ENCODE results near the gene CDK8. TPM values are rescaled to one million over a fixed set of nuclear protein-coding genes. Genes with fewer than 3 reads are reported as not detected.

The CDK8 gene
- total RNA-seq, 2 donors from 2014 or later: 29.4 to 33.1 TPM

DNA sequence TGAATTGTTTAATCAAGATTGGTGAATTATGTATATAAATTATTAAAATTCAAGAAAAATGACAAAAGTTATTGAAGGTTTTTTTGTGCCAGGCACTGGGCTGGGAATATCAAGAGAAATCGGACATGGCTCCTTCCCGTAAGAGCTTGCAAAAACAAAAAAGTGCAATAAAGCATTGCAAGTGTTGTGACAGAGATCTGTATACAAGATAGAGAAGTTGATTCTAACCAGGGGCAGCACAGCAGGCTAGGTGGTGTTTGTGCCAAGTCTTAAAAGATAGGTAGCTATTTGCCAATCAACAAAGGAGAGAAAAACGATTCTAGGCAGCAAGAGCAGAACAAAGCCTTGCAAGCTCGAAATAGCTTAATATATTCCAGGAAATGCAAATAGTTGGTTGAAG is 179.8 kb downstream of the CDK8 start:
- H3K4me1 Mint-ChIP-seq: no peaks in the 10 kb centered on the region
- Histone ChIP-seq H3K27me3 (ENCODE audit: control insufficient read depth, insufficient read depth, low read length, poor library complexity, severe bottlenecking) (no peaks in the 10 kb centered on the region), H3K36me3 (ENCODE audit: control insufficient read depth, insufficient read depth, low read length) (no peaks in the 10 kb centered on the region), H3K4me1 (ENCODE audit: control insufficient read depth, insufficient read depth, low read length) (no peaks in the 10 kb centered on the region), H3K9ac (ENCODE audit: extremely low read depth, low read length, poor library complexity, severe bottlenecking) (no peak overlapping the region), H3K4me3 (ENCODE audit: low read length) (no peak overlapping the region), H3K9me3 (ENCODE audit: control insufficient read depth, low read length) (peaks cover 32% of the 10 kb centered on the region), H3K27ac (ENCODE audit: low read depth, low read length) (no peak overlapping the region)
- no peaks in the 10 kb centered on the region for H3K36me3 Mint-ChIP-seq (ENCODE audit: low read depth)
- 65 to 67% methylated on average over 4 of the region's 4 CpGs for WGBS, 2 experiments (ENCODE audit: insufficient coverage in 1 of 2, insufficient read length in 1 of 2)
- no peak overlapping the region for H3K27ac Mint-ChIP-seq
- no peak for DNase-seq
- H3K27me3 Mint-ChIP-seq (ENCODE audit: insufficient read depth): no peaks in the 10 kb centered on the region
- TF ChIP-seq, protein P1, sequence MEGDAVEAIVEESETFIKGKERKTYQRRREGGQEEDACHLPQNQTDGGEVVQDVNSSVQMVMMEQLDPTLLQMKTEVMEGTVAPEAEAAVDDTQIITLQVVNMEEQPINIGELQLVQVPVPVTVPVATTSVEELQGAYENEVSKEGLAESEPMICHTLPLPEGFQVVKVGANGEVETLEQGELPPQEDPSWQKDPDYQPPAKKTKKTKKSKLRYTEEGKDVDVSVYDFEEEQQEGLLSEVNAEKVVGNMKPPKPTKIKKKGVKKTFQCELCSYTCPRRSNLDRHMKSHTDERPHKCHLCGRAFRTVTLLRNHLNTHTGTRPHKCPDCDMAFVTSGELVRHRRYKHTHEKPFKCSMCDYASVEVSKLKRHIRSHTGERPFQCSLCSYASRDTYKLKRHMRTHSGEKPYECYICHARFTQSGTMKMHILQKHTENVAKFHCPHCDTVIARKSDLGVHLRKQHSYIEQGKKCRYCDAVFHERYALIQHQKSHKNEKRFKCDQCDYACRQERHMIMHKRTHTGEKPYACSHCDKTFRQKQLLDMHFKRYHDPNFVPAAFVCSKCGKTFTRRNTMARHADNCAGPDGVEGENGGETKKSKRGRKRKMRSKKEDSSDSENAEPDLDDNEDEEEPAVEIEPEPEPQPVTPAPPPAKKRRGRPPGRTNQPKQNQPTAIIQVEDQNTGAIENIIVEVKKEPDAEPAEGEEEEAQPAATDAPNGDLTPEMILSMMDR (conservative IDR thresholded peaks at IDR 0.05): no peak
- H3K4me3 Mint-ChIP-seq: no peak overlapping the region
- peaks cover 28% of the 10 kb centered on the region for H3K9me3 Mint-ChIP-seq

- no peaks in the 10 kb centered on the region for H3K27me3 ChIP-seq (ENCODE audit: control insufficient read depth, insufficient read depth, low read length, poor library complexity, severe bottlenecking)
- no peak overlapping the region for H3K4me3 Mint-ChIP-seq
- H3K9ac ChIP-seq (ENCODE audit: extremely low read depth, low read length, poor library complexity, severe bottlenecking): no peak overlapping the region
- peaks cover 28% of the 10 kb centered on the region for H3K9me3 Mint-ChIP-seq
- peaks cover 32% of the 10 kb centered on the region for H3K9me3 ChIP-seq (ENCODE audit: control insufficient read depth, low read length)
- H3K4me3 ChIP-seq (ENCODE audit: low read length): no peak overlapping the region
- no peaks in the 10 kb centered on the region for H3K36me3 ChIP-seq (ENCODE audit: control insufficient read depth, insufficient read depth, low read length)
- no peaks in the 10 kb centered on the region for H3K27me3 Mint-ChIP-seq (ENCODE audit: insufficient read depth)
- H3K36me3 Mint-ChIP-seq (ENCODE audit: low read depth): no peaks in the 10 kb centered on the region
- H3K4me1 ChIP-seq (ENCODE audit: control insufficient read depth, insufficient read depth, low read length): no peaks in the 10 kb centered on the region
- TF ChIP-seq, protein P1 (conservative IDR thresholded peaks at IDR 0.05): no peak
- H3K27ac Mint-ChIP-seq: no peak overlapping the region
- H3K4me1 Mint-ChIP-seq: no peaks in the 10 kb centered on the region
- no peak for DNase-seq
- no peak overlapping the region for H3K27ac ChIP-seq (ENCODE audit: low read depth, low read length)
Measured at GRCh38 chr13:26435171-26435570, 181.2 kb downstream of the CDK8 start.

GRCh38 chr13:26435646-26436045 is 181.7 kb downstream of the CDK8 start:
- WGBS, 2 experiments (ENCODE audit: insufficient coverage in 1 of 2, insufficient read length in 1 of 2): 90 to 100% methylated on average over 2 to 3 of the region's 3 CpGs
- Mint-ChIP-seq H3K9me3 (peaks cover 28% of the 10 kb centered on the region), H3K27me3 (ENCODE audit: insufficient read depth) (no peaks in the 10 kb centered on the region), H3K4me1 (no peaks in the 10 kb centered on the region), H3K27ac (no peak overlapping the region), H3K36me3 (ENCODE audit: low read depth) (no peaks in the 10 kb centered on the region), H3K4me3 (no peak overlapping the region)
- Histone ChIP-seq H3K27ac (ENCODE audit: low read depth, low read length) (no peak overlapping the region), H3K4me1 (ENCODE audit: control insufficient read depth, insufficient read depth, low read length) (no peaks in the 10 kb centered on the region), H3K27me3 (ENCODE audit: control insufficient read depth, insufficient read depth, low read length, poor library complexity, severe bottlenecking) (no peaks in the 10 kb centered on the region), H3K36me3 (ENCODE audit: control insufficient read depth, insufficient read depth, low read length) (no peaks in the 10 kb centered on the region), H3K9me3 (ENCODE audit: control insufficient read depth, low read length) (peaks cover 32% of the 10 kb centered on the region), H3K4me3 (ENCODE audit: low read length) (no peak overlapping the region), H3K9ac (ENCODE audit: extremely low read depth, low read length, poor library complexity, severe bottlenecking) (no peak overlapping the region)
- TF ChIP-seq, protein P1 (conservative IDR thresholded peaks at IDR 0.05): no peak
- DNase-seq: no peak

Data from endodermal cell (in vitro differentiated cells).